B cell (primary cell): ENCODE data around the gene PRUNE1. TPM values are rescaled to one million over a fixed set of nuclear protein-coding genes. Genes with fewer than 3 reads are reported as not detected.

Experiments
- ATAC-seq: fragments of 200-7000 bp; cut with Tn5 transposase; one replicate; pipeline ENCODE4 v1.10.0; 2021; ENCODE audit warnings: low read depth, mild to moderate bottlenecking, moderate number of reproducible peaks, moderate library complexity
- CTCF ChIA-PET: fragments of 350-600 bp; sonication (Branson Sonifier 250); formaldehyde crosslinking; loops from one replicate; lab custom pipeline; 2021; ENCODE audit warnings: antibody characterized with exemption, inconsistent platforms; lab: Charles Lee
- POLR2A ChIA-PET: fragments of 350-600 bp; sonication (Branson Sonifier 250); formaldehyde crosslinking; loops from one replicate; lab custom pipeline; 2021; ENCODE audit warnings: antibody characterized with exemption; lab: Charles Lee
- DNase-seq: peaks from one replicate; pipeline ENCODE4 v3.0.0; 2013
- H2AFZ ChIP-seq: 2 replicates; pipeline ENCODE4 v1.6.1; 2012; ENCODE audit warnings: mild to moderate bottlenecking, low read depth, low read length; ENCODE audit not compliant: insufficient read depth, poor library complexity, severe bottlenecking
- H3K27ac ChIP-seq, 2 donors: 1 replicate in 1 of 2; 2 replicates in 1 of 2; pipeline ENCODE4 v1.5.1; 2012 to 2013; ENCODE audit warnings: low read length in 2 of 2, mild to moderate bottlenecking in 2 of 2, moderate library complexity in 1 of 2
- H3K27me3 ChIP-seq, 4 experiments: fragments of 200-600 bp in 1 of 4; sonication (generic) in 1 of 4; replicated peaks in 1 of 4; 1 replicate in 2 of 4; 2 replicates in 2 of 4; pipeline versions ENCODE4 v1.6.1 to v1.7.0; 2013 to 2016; ENCODE audit warnings: low read length in 3 of 4, mild to moderate bottlenecking in 2 of 4, mixed read lengths in 1 of 4, moderate library complexity in 1 of 4; ENCODE audit not compliant: insufficient read depth in 4 of 4, control insufficient read depth in 3 of 4; ENCODE audit errors: control extremely low read depth in 1 of 4
- H3K36me3 ChIP-seq, 2 experiments: replicated peaks in 1 of 2; 1 replicate in 1 of 2; 2 replicates in 1 of 2; pipeline versions ENCODE4 v1.6.1 to v1.7.1; 2013; ENCODE audit warnings: low read length in 1 of 2; ENCODE audit not compliant: insufficient read depth in 2 of 2, control insufficient read depth in 1 of 2; ENCODE audit errors: control extremely low read depth in 1 of 2, extremely low read depth in 1 of 2
- H3K4me1 ChIP-seq, 2 donors: fragments of 200-600 bp in 1 of 2; sonication (generic) in 1 of 2; 1 replicate in 1 of 2; 2 replicates in 1 of 2; pipeline versions ENCODE4 v1.5.1 to v1.6.1; 2013 to 2017; ENCODE audit warnings: low read length in 2 of 2; ENCODE audit not compliant: control insufficient read depth in 2 of 2, insufficient read depth in 2 of 2
- H3K4me2 ChIP-seq: replicated peaks from 2 replicates; pipeline ENCODE3; 2012; ENCODE audit warnings: mild to moderate bottlenecking, low read depth, low read length; ENCODE audit not compliant: poor library complexity, severe bottlenecking
- H3K4me3 ChIP-seq, 5 experiments: fragments of 200-600 bp in 1 of 5; sonication (generic) in 1 of 5; 1 replicate in 3 of 5; 2 replicates in 2 of 5; pipeline versions ENCODE4 v1.5.1 to v1.7.0; 2011 to 2016; ENCODE audit warnings: low read length in 4 of 5, mild to moderate bottlenecking in 4 of 5, low read depth in 2 of 5, control low read depth in 1 of 5, moderate library complexity in 1 of 5; ENCODE audit not compliant: insufficient read depth in 1 of 5; ENCODE audit errors: control extremely low read depth in 1 of 5, extremely low read depth in 1 of 5
- H3K79me2 ChIP-seq: fragments of 200-600 bp; sonication (generic); one replicate; pipeline ENCODE4 v1.6.0; 2016; ENCODE audit warnings: low read length; ENCODE audit not compliant: control insufficient read depth, insufficient read depth
- H3K9ac ChIP-seq: fragments of 200-600 bp; sonication (generic); 2 replicates; pipeline ENCODE4 v1.6.1; 2017; ENCODE audit warnings: mild to moderate bottlenecking, low read length, moderate library complexity
- H3K9me3 ChIP-seq, 3 donors: one replicate each; pipeline versions ENCODE4 v1.6.1 to v1.7.1; 2013; ENCODE audit warnings: low read length in 2 of 3; ENCODE audit not compliant: control insufficient read depth in 2 of 3, insufficient read depth in 1 of 3; ENCODE audit errors: control extremely low read depth in 1 of 3
- H4K20me1 ChIP-seq: 2 replicates; pipeline ENCODE4 v1.6.0; 2012; ENCODE audit warnings: mild to moderate bottlenecking, low read length; ENCODE audit not compliant: insufficient read depth, control insufficient read depth, poor library complexity, severe bottlenecking
- H3K27ac Mint-ChIP-seq: one replicate; pipeline ENCODE4 v1.8.0; 2021; ENCODE audit warnings: mixed read lengths
- H3K27me3 Mint-ChIP-seq: one replicate; pipeline ENCODE4 v1.8.0; 2021; ENCODE audit warnings: mixed read lengths
- H3K4me1 Mint-ChIP-seq: one replicate; pipeline ENCODE4 v1.8.0; 2021; ENCODE audit warnings: mixed read lengths
- H3K4me3 Mint-ChIP-seq: one replicate; pipeline ENCODE4 v1.8.0; 2021; ENCODE audit warnings: mixed read lengths
- H3K9me3 Mint-ChIP-seq: one replicate; pipeline ENCODE4 v1.8.0; 2022; ENCODE audit warnings: mixed read lengths; ENCODE audit not compliant: insufficient read depth
- CTCF ChIP-seq: fragments of 200-600 bp; IDR thresholded peaks from one replicate; pipeline ENCODE4 v1.8.0; 2022; ENCODE audit warnings: antibody characterized with exemption, mild to moderate bottlenecking
- EZH2 ChIP-seq: IDR thresholded peaks from 2 replicates; pipeline ENCODE4 v1.6.1; 2012; ENCODE audit warnings: borderline replicate concordance, low read depth, mild to moderate bottlenecking, moderate library complexity, low read length; ENCODE audit not compliant: insufficient read depth, poor library complexity, severe bottlenecking
- WGBS: methylation state at CpG from one replicate; pipeline ENCODE4 v1.1.5; 2013; ENCODE audit warnings: missing lambda C conversion rate; ENCODE audit not compliant: insufficient coverage; 5-methylcytosine and 5-hydroxymethylcytosine counted together
- intact Hi-C: fragments of 100-400 bp; cut with micrococcal nuclease; formaldehyde crosslinking; loops from one replicate; pipeline ENCODE4 v1.10.0; 2022
- polyA plus RNA-seq: library from polyadenylated mRNA; depleted of rRNA; stranded (reverse); fragments of >200 nt; gene quantifications from 2 replicates; pipeline ENCODE4 v1.2.3, GENCODE V29; 2012
- total RNA-seq, 2 donors: library from RNA; stranded (reverse); fragments of 120-200 nt in 1 of 2; gene quantifications; 1 replicate in 1 of 2; 2 replicates in 1 of 2; pipeline versions ENCODE4 v1.2.3 to v1.2.4, GENCODE V29; 2013 to 2022

Gene PRUNE1
- total and polyA plus RNA-seq, 2 donors (not counting 1 experiment from before 2014, with no cell fraction given) = 15.9 to 21.3 TPM

- no peak for DNase-seq
- no peak for ATAC-seq
- Mint-ChIP-seq H3K4me3 (no peak overlapping the region), H3K4me1 (peaks cover 26% of the 10 kb centered on the region), H3K27me3 (no peaks in the 10 kb centered on the region), H3K27ac (no peak overlapping the region), H3K9me3 (no peaks in the 10 kb centered on the region)
- TF ChIP-seq EZH2 (no peak), CTCF (no peak)
- Histone ChIP-seq H3K4me2 (no peak overlapping the region), H2AFZ (no peak overlapping the region), H3K36me3 (peaks cover 2 to 56% of the 10 kb centered on the region in 2 experiments), H3K9ac (no peak overlapping the region), H3K9me3 (no peaks in the 10 kb centered on the region), H3K79me2 (peaks cover 42% of the 10 kb centered on the region), H4K20me1 (peaks cover 54% of the 10 kb centered on the region), H3K27me3 (no peaks in the 10 kb centered on the region), H3K4me1 (peaks cover 15 to 20% of the 10 kb centered on the region in 2 donors), H3K27ac (no peak overlapping the region), H3K4me3 (no peak overlapping the region)
- POLR2A ChIA-PET = no interaction called here
- intact Hi-C loops = no loop called here
- WGBS = 97% methylated on average over 13 of the region's 13 CpGs
- CTCF ChIA-PET = interaction anchor here (4.1 kb wide), 1 partner anchor 13 kb away, joined by 14 read pairs; no protein-coding TSS in a partner anchor
Measured at GRCh38 chr1:150967936-150968335, 40.3 kb upstream of the PRUNE1 start.

GRCh38 chr1:150968491-150968890, 39.8 kb upstream of the PRUNE1 start:
- Histone ChIP-seq H3K79me2 (peaks cover 47% of the 10 kb centered on the region), H3K4me1 (peaks cover 21 to 26% of the 10 kb centered on the region in 2 donors), H3K9me3 (no peaks in the 10 kb centered on the region), H3K27ac (no peak overlapping the region), H3K4me2 (no peak overlapping the region), H4K20me1 (peaks cover 56% of the 10 kb centered on the region), H2AFZ (no peak overlapping the region), H3K9ac (no peak overlapping the region), H3K27me3 (no peaks in the 10 kb centered on the region), H3K4me3 (no peak overlapping the region), H3K36me3 (peaks cover 2 to 51% of the 10 kb centered on the region in 2 experiments)
- no peaks in the 10 kb centered on the region for H3K27me3 Mint-ChIP-seq
- ChIA-PET POLR2A (no interaction called here), CTCF (interaction anchor here (4.1 kb wide), 1 partner anchor 12 kb away, joined by 14 read pairs; no protein-coding TSS in a partner anchor)
- peak overlapping the region; percentile 18 for H3K27ac Mint-ChIP-seq
- peaks cover 32% of the 10 kb centered on the region for H3K4me1 Mint-ChIP-seq
- H3K9me3 Mint-ChIP-seq = no peaks in the 10 kb centered on the region
- WGBS = 100% methylated on average over 3 of the region's 4 CpGs
- H3K4me3 Mint-ChIP-seq = no peak overlapping the region
- intact Hi-C loops = no loop called here
- DNase-seq = no peak
- TF ChIP-seq EZH2 (no peak), CTCF (no peak)
- ATAC-seq = no peak
